Subcutaneous adipose tissue (tissue), 4 donors: ENCODE measurements around the gene ADAM23. TPM values are rescaled to one million over a fixed set of nuclear protein-coding genes. Genes with fewer than 3 reads are reported as not detected.

Source experiments
- total RNA-seq, 4 donors: library from RNA; depleted of rRNA; stranded (reverse); fragments of >200 nt; gene quantifications; one replicate each; pipeline ENCODE4 v1.1.0, GENCODE V29; 2016
- TF ChIP-seq, protein P1 (sequence below): fragments of 450-650 bp; IDR thresholded peaks from one replicate; pipeline ENCODE4 v1.5.1; 2016; ENCODE audit warnings: low read depth, mild to moderate bottlenecking, control low read depth, antibody characterized with exemption, moderate library complexity

ADAM23 gene
- total RNA-seq, 4 donors from 2014 or later, result 0.19 to 1.1 (median 0.50) TPM

DNA sequence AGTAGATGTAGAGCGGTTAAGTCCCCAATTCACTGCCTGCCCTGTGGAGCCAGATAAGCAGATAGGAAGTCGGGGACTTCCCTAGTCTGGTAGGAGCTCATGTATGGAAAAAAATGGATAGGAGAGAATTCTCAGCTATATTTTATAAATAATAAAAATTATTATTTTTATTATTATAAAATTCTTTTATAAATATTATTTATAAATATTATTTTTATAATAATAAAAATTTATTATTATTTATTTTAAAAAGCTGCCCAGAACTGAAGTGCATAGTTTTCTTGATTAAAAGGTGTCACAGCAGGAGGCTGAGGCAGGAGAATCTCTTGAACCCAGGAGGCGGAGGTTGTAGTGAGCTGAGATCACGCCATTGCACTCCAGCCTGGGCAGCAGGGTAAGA is 97.4 kb downstream of the ADAM23 start:
- TF ChIP-seq, protein P1, sequence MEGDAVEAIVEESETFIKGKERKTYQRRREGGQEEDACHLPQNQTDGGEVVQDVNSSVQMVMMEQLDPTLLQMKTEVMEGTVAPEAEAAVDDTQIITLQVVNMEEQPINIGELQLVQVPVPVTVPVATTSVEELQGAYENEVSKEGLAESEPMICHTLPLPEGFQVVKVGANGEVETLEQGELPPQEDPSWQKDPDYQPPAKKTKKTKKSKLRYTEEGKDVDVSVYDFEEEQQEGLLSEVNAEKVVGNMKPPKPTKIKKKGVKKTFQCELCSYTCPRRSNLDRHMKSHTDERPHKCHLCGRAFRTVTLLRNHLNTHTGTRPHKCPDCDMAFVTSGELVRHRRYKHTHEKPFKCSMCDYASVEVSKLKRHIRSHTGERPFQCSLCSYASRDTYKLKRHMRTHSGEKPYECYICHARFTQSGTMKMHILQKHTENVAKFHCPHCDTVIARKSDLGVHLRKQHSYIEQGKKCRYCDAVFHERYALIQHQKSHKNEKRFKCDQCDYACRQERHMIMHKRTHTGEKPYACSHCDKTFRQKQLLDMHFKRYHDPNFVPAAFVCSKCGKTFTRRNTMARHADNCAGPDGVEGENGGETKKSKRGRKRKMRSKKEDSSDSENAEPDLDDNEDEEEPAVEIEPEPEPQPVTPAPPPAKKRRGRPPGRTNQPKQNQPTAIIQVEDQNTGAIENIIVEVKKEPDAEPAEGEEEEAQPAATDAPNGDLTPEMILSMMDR, result no peak

DNA sequence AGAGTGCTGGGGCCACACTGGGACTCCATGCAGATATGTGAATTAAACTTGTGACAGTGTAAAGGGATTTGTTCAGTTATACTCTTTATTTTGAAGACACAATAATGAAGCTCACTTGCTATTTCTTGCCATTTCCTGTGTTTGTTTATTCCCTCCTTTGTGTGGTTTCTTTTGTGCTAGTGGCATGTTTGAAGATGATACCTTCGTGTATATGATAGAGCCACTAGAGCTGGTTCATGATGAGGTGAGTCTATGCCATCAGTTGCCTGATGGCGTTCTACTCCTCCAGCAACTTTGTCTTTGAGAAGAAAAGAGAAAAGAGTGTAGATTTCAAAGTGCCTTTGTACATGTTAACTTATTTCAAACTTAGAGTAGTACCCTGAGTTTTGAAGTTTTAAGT is 99.7 kb downstream of the ADAM23 start:
- TF ChIP-seq, protein P1, result no peak

DNA sequence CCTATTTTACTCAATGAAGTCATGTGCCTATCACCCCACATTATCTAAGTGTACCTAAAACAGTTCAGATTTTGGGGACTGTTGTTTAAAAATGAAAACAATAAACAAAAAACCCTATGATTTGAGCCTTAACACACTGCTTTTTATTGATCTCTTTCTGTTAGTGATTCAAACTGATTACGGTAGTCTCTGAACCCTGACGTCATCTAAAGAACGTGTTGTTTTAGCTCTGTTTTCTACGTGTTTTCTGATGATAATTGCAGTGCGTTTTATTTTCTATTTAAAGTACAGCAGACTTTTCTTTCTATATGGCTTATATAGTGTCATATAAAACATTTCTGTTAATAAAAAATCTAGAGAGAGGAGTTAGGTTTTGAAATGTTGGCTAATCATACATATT is 105.1 kb downstream of the ADAM23 start:
- TF ChIP-seq, protein P1, result no peak

DNA sequence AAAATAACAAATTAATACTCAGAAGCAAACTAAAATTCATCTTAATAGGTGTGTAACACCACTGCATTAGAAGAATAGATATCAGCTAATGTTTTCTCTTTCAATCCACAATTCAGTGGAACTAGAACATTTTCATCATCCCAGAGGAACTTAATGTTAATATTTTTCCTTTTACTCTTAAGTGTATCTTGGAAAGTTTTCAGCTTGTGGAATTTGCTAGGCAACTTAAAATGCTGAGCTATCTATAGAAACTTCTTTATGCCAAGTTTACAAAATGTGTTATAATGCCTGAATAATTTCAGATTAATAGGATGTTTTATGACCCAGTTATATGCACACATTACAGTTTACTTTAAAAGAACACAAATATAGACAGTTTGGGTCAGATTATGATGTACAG is 112.4 kb downstream of the ADAM23 start:
- TF ChIP-seq, protein P1, result no peak

DNA sequence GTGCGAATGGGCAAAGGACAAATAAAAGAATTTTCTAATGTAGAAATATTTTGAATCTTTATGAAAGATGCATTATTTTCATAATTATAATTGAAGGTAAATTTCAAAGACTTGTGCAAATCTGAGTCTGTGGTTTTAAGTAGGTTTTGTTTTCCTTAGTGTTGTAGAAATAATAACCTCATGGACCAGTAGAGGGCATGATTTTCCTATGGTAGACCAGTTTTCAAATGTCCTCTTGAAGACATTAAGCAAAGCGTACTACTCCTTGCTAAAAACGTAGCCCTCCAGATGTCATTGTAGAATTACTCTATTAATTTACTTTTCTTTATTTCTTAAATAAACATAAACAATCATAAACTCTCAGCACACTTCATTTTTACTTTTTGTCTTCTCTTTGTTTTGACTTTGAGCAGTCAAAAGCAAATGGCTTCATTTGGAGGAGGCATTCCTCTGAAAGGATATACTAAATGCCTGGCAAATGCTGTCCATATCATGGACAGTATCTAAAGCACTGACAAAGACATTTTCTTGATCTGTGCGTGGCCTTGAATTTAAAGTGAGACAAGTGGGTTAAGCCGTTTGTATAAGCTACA is 113.1 kb downstream of the ADAM23 start:
- TF ChIP-seq, protein P1, result no peak

DNA sequence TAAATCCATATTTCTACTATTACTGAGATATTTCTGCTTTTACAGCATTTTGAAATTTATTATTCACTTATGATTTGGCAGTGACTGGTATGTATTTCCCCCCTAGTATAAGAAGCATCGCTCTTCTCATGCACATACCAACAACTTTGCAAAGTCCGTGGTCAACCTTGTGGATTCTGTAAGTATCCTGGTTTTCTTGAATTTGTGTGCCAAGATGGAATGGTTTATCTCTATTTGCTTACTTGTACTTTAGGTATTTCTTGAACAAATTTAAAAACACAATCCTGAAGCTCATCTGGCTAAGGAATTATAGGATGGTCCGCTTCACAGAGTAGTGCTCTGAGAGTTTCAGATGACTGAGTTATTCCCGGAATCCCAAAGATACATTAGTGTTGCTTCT is 114.0 kb downstream of the ADAM23 start:
- TF ChIP-seq, protein P1, result no peak

DNA sequence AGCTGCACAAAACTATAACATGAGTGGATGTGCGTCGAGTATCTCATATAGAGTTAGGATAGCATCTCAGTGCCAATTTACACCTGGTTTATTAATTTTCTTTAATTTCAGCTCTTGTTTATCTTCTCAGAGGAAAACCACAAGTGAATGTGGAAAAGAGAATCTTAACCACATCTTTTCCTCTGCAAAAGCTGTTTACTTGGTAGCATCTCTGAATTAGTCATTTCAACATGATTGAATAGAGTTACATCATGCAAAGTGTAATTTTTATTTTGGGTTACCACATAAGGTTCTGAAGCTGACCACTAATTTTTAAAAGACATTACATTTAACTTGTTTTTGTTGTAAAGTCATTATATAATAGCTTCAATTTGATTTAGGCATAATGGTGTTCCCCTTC is 115.2 kb downstream of the ADAM23 start:
- TF ChIP-seq, protein P1, result no peak
